OCI-LY7 (cell line): ENCODE measurements around the gene HDGFL3. TPM values are rescaled to one million over a fixed set of nuclear protein-coding genes. Genes with fewer than 3 reads are reported as not detected.

Experiments
- BruUV-seq: library from RNA; stranded (reverse); fragments of 400-500 nt; replicated peaks from 2 replicates; lab custom pipeline; 2021; lab: Mats Ljungman, UMichigan
- CTCF ChIA-PET: fragments of 300-600 bp; sonication (Branson Sonifier 250); formaldehyde crosslinking; loops from one replicate; lab custom pipeline; 2022; ENCODE audit warnings: antibody characterized with exemption; ENCODE audit not compliant: unreplicated experiment; lab: Charles Lee
- POLR2A ChIA-PET: fragments of 300-600 bp; sonication (Branson Sonifier 250); formaldehyde crosslinking; loops from one replicate; lab custom pipeline; 2022; ENCODE audit warnings: antibody characterized with exemption; lab: Charles Lee
- DNase-seq: peaks from one replicate; pipeline ENCODE4 v3.0.0-alpha.2; 2015; ENCODE audit warnings: low spot score
- H2AFZ ChIP-seq: fragments of 200-600 bp; sonication (generic), shearing (Covaris generic); 2 replicates; pipeline ENCODE4 v1.6.1; 2014; ENCODE audit warnings: mild to moderate bottlenecking, antibody characterized with exemption, low read length, moderate library complexity
- H3K27ac ChIP-seq: fragments of 200-600 bp; sonication (generic); 2 replicates; pipeline ENCODE4 v1.5.1; 2014; ENCODE audit warnings: mixed run types, low read depth, mild to moderate bottlenecking, moderate library complexity, low read length, inconsistent platforms; ENCODE audit not compliant: poor library complexity, severe bottlenecking
- H3K36me3 ChIP-seq: fragments of 200-600 bp; sonication (generic); 2 replicates; pipeline ENCODE4 v1.6.1; 2014; ENCODE audit warnings: mild to moderate bottlenecking, antibody characterized with exemption, low read length, moderate library complexity, mixed read lengths; ENCODE audit not compliant: insufficient read depth
- H3K4me1 ChIP-seq: fragments of 200-600 bp; sonication (generic); 2 replicates; pipeline ENCODE4 v1.5.1; 2014; ENCODE audit warnings: mild to moderate bottlenecking, low read length; ENCODE audit not compliant: insufficient read depth, poor library complexity, severe bottlenecking
- H3K4me2 ChIP-seq: fragments of 200-600 bp; sonication (generic); 2 replicates; pipeline ENCODE4 v1.6.1; 2014; ENCODE audit warnings: mild to moderate bottlenecking, low read length
- H3K4me3 ChIP-seq: fragments of 200-600 bp; sonication (generic); 2 replicates; pipeline ENCODE4 v1.5.1; 2014; ENCODE audit warnings: mild to moderate bottlenecking, low read depth, low read length; ENCODE audit not compliant: poor library complexity, severe bottlenecking
- H3K79me2 ChIP-seq: fragments of 200-600 bp; sonication (generic); 2 replicates; pipeline ENCODE4 v1.6.1; 2016; ENCODE audit warnings: low read depth, mild to moderate bottlenecking, low read length, moderate library complexity, mixed read lengths; ENCODE audit not compliant: insufficient read depth
- H3K9me2 ChIP-seq: fragments of 200-600 bp; sonication (generic); 2 replicates; pipeline ENCODE4 v1.6.1; 2016; ENCODE audit warnings: mild to moderate bottlenecking, low read length, mixed read lengths; ENCODE audit not compliant: insufficient read depth
- H3K9me3 ChIP-seq: fragments of 200-600 bp; sonication (generic); 2 replicates; pipeline ENCODE4 v1.6.1; 2014; ENCODE audit warnings: mild to moderate bottlenecking, mixed run types, low read length, mixed read lengths
- H4K20me1 ChIP-seq: fragments of 200-600 bp; sonication (generic); 2 replicates; pipeline ENCODE4 v1.6.1; 2014; ENCODE audit warnings: mild to moderate bottlenecking, antibody characterized with exemption, low read length, moderate library complexity, mixed read lengths; ENCODE audit not compliant: insufficient read depth
- EZH2phosphoT487 ChIP-seq: fragments of 200-600 bp; sonication (generic); IDR thresholded peaks from 2 replicates; pipeline ENCODE4 v1.6.1; 2018; ENCODE audit warnings: low read depth, borderline replicate concordance, mild to moderate bottlenecking, mixed run types, antibody characterized with exemption, low read length, moderate library complexity, mixed read lengths
- intact Hi-C: fragments of 100-400 bp; cut with micrococcal nuclease; formaldehyde crosslinking; loops from one replicate; pipeline ENCODE4 v1.10.0; 2022; ENCODE audit not compliant: unreplicated experiment
- total RNA-seq, 2 experiments: library from RNA; depleted of rRNA in 1 of 2; stranded (reverse); fragments of >200 nt in 1 of 2; shearing (Covaris generic) in 1 of 2; gene quantifications; 2 replicates each; pipeline ENCODE4 v1.2.3, GENCODE V29; 2014 to 2022
- TF ChIP-seq, protein P1 (sequence below): fragments of 200-600 bp; sonication (generic); conservative IDR thresholded peaks from 2 replicates; pipeline ENCODE4 v1.5.1; 2014; ENCODE audit warnings: mild to moderate bottlenecking, antibody characterized with exemption, low read length, moderate library complexity, mixed read lengths

Gene HDGFL3
- total RNA-seq, 2 experiments from 2014 or later, result 29.3 to 74.4 TPM

DNA sequence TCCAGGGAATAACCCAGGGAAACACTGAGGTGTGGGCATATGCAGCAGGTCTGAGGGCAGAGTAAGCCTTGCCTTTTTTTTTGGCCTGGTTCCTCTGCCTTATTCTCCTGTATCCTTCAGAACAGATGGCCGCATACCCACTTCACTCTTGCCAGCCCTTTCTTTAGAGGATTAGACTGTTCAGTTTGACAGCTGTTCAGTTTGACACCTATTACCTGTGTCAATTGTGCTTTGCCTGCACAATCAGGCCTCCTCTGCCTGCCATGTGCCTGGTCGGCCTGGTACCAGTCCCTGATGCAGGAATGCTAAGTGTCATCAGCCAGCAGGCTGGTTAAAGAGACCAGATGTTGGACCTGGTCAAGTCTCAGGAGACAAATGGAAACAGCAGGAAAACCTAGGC, 77.8 kb downstream of the HDGFL3 start:
- H3K4me1 ChIP-seq, result no peaks in the 10 kb centered on the region
- BruUV-seq, result no TSS peak
- H2AFZ ChIP-seq, result no peak overlapping the region
- H3K79me2 ChIP-seq, result no peaks in the 10 kb centered on the region
- no peak for TF ChIP-seq EZH2phosphoT487
- TF ChIP-seq, protein P1, sequence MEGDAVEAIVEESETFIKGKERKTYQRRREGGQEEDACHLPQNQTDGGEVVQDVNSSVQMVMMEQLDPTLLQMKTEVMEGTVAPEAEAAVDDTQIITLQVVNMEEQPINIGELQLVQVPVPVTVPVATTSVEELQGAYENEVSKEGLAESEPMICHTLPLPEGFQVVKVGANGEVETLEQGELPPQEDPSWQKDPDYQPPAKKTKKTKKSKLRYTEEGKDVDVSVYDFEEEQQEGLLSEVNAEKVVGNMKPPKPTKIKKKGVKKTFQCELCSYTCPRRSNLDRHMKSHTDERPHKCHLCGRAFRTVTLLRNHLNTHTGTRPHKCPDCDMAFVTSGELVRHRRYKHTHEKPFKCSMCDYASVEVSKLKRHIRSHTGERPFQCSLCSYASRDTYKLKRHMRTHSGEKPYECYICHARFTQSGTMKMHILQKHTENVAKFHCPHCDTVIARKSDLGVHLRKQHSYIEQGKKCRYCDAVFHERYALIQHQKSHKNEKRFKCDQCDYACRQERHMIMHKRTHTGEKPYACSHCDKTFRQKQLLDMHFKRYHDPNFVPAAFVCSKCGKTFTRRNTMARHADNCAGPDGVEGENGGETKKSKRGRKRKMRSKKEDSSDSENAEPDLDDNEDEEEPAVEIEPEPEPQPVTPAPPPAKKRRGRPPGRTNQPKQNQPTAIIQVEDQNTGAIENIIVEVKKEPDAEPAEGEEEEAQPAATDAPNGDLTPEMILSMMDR, result no peak
- H3K27ac ChIP-seq, result no peak overlapping the region
- no peaks in the 10 kb centered on the region for H4K20me1 ChIP-seq
- intact Hi-C loops, result no loop called here
- POLR2A ChIA-PET, result no interaction called here
- no peak overlapping the region for H3K4me3 ChIP-seq
- no peaks in the 10 kb centered on the region for H3K9me2 ChIP-seq
- peaks cover 83% of the 10 kb centered on the region for H3K36me3 ChIP-seq
- CTCF ChIA-PET, result no interaction called here
- no peak for DNase-seq
- no peaks in the 10 kb centered on the region for H3K9me3 ChIP-seq
- H3K4me2 ChIP-seq, result no peak overlapping the region

DNA sequence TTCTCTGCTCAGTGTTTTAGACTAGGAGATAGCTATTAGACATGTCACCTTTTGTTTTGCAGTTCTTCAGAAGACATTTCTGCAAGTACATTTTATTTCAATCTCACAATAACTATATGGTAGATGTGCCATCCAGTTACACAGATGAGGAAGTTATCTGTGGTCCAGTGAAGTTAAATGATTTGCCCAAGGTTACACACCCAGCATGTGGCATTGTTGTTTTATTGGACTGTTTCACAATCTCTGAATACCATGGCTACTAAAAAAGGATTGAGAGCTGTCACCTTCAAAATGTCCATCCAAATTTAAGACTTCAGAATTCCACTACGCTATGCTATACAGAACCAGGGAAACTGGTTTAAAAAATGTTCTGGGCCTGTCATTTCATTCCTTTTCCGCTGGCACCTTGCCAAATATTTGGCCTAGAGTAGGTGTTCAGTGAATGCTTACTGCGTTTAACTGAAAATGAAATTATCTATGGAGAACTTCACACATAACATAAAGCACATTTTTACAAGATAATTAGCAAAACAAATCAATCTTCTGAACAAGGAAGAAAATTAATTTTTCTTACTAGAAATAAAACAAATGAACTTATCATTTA, 80.0 kb downstream of the HDGFL3 start:
- Histone ChIP-seq H3K36me3 (peaks cover 76% of the 10 kb centered on the region), H3K9me2 (no peaks in the 10 kb centered on the region), H3K27ac (no peak overlapping the region), H3K9me3 (no peaks in the 10 kb centered on the region), H3K4me2 (no peak overlapping the region), H2AFZ (no peak overlapping the region), H3K79me2 (no peaks in the 10 kb centered on the region), H3K4me1 (no peaks in the 10 kb centered on the region), H4K20me1 (no peaks in the 10 kb centered on the region), H3K4me3 (no peak overlapping the region)
- intact Hi-C loops, result no loop called here
- POLR2A ChIA-PET, result interaction anchor here (1.7 kb wide), 1 partner anchor 21 kb away, joined by 4 read pairs; no protein-coding TSS in a partner anchor
- no peak for DNase-seq
- CTCF ChIA-PET, result no interaction called here
- BruUV-seq, result no TSS peak
- TF ChIP-seq, protein P1, result no peak
- no peak for TF ChIP-seq EZH2phosphoT487

DNA sequence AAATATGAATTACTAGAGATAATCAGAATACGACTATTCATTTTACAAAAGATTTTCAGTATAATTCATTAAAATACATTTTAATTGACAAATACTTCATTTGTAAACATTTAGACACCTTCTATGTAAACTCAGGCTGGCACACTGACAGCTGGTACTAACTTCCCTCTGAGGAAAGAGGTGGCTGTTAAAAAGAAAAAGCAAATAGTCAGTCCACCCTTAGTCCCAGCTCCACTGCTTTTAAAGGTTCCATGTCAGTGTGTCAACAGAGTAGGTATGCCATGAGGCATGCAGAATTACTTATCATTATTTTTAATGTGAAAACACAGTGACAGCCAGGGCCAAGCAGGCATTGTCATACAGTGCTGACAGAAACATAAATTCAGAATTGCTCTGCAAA, 84.1 kb downstream of the HDGFL3 start:
- intact Hi-C loops, result no loop called here
- H3K4me3 ChIP-seq, result no peak overlapping the region
- H2AFZ ChIP-seq, result no peak overlapping the region
- H3K9me2 ChIP-seq, result no peaks in the 10 kb centered on the region
- H3K4me2 ChIP-seq, result no peak overlapping the region
- H4K20me1 ChIP-seq, result no peaks in the 10 kb centered on the region
- no peak overlapping the region for H3K27ac ChIP-seq
- TF ChIP-seq, protein P1, result no peak
- no peak for TF ChIP-seq EZH2phosphoT487
- no peaks in the 10 kb centered on the region for H3K9me3 ChIP-seq
- H3K4me1 ChIP-seq, result no peaks in the 10 kb centered on the region
- no TSS peak for BruUV-seq
- H3K36me3 ChIP-seq, result peaks cover 55% of the 10 kb centered on the region
- no peak for DNase-seq
- ChIA-PET CTCF (no interaction called here), POLR2A (interaction anchor here (1.4 kb wide), 1 partner anchor 11 kb away, joined by 3 read pairs; no protein-coding TSS in a partner anchor)
- H3K79me2 ChIP-seq, result no peaks in the 10 kb centered on the region
